OCI-LY7 (cell line): ENCODE data around the gene CCDC93. TPM values are rescaled to one million over a fixed set of nuclear protein-coding genes. Genes with fewer than 3 reads are reported as not detected.

ENCODE experiments used
- BruUV-seq: library from RNA; stranded (reverse); fragments of 400-500 nt; replicated peaks from 2 replicates; lab custom pipeline; 2021; lab: Mats Ljungman, UMichigan
- CTCF ChIA-PET: fragments of 300-600 bp; sonication (Branson Sonifier 250); formaldehyde crosslinking; loops from one replicate; lab custom pipeline; 2022; ENCODE audit warnings: antibody characterized with exemption; ENCODE audit not compliant: unreplicated experiment; lab: Charles Lee
- POLR2A ChIA-PET: fragments of 300-600 bp; sonication (Branson Sonifier 250); formaldehyde crosslinking; loops from one replicate; lab custom pipeline; 2022; ENCODE audit warnings: antibody characterized with exemption; lab: Charles Lee
- DNase-seq: peaks from one replicate; pipeline ENCODE4 v3.0.0-alpha.2; 2015; ENCODE audit warnings: low spot score
- H2AFZ ChIP-seq: fragments of 200-600 bp; sonication (generic), shearing (Covaris generic); 2 replicates; pipeline ENCODE4 v1.6.1; 2014; ENCODE audit warnings: mild to moderate bottlenecking, antibody characterized with exemption, low read length, moderate library complexity
- H3K27ac ChIP-seq: fragments of 200-600 bp; sonication (generic); 2 replicates; pipeline ENCODE4 v1.5.1; 2014; ENCODE audit warnings: mixed run types, low read depth, mild to moderate bottlenecking, moderate library complexity, low read length, inconsistent platforms; ENCODE audit not compliant: poor library complexity, severe bottlenecking
- H3K36me3 ChIP-seq: fragments of 200-600 bp; sonication (generic); 2 replicates; pipeline ENCODE4 v1.6.1; 2014; ENCODE audit warnings: mild to moderate bottlenecking, antibody characterized with exemption, low read length, moderate library complexity, mixed read lengths; ENCODE audit not compliant: insufficient read depth
- H3K4me1 ChIP-seq: fragments of 200-600 bp; sonication (generic); 2 replicates; pipeline ENCODE4 v1.5.1; 2014; ENCODE audit warnings: mild to moderate bottlenecking, low read length; ENCODE audit not compliant: insufficient read depth, poor library complexity, severe bottlenecking
- H3K4me2 ChIP-seq: fragments of 200-600 bp; sonication (generic); 2 replicates; pipeline ENCODE4 v1.6.1; 2014; ENCODE audit warnings: mild to moderate bottlenecking, low read length
- H3K4me3 ChIP-seq: fragments of 200-600 bp; sonication (generic); 2 replicates; pipeline ENCODE4 v1.5.1; 2014; ENCODE audit warnings: mild to moderate bottlenecking, low read depth, low read length; ENCODE audit not compliant: poor library complexity, severe bottlenecking
- H3K79me2 ChIP-seq: fragments of 200-600 bp; sonication (generic); 2 replicates; pipeline ENCODE4 v1.6.1; 2016; ENCODE audit warnings: low read depth, mild to moderate bottlenecking, low read length, moderate library complexity, mixed read lengths; ENCODE audit not compliant: insufficient read depth
- H3K9me2 ChIP-seq: fragments of 200-600 bp; sonication (generic); 2 replicates; pipeline ENCODE4 v1.6.1; 2016; ENCODE audit warnings: mild to moderate bottlenecking, low read length, mixed read lengths; ENCODE audit not compliant: insufficient read depth
- H3K9me3 ChIP-seq: fragments of 200-600 bp; sonication (generic); 2 replicates; pipeline ENCODE4 v1.6.1; 2014; ENCODE audit warnings: mild to moderate bottlenecking, mixed run types, low read length, mixed read lengths
- H4K20me1 ChIP-seq: fragments of 200-600 bp; sonication (generic); 2 replicates; pipeline ENCODE4 v1.6.1; 2014; ENCODE audit warnings: mild to moderate bottlenecking, antibody characterized with exemption, low read length, moderate library complexity, mixed read lengths; ENCODE audit not compliant: insufficient read depth
- CTCF ChIP-seq: fragments of 200-600 bp; sonication (generic); conservative IDR thresholded peaks from 2 replicates; pipeline ENCODE4 v1.5.1; 2014; ENCODE audit warnings: mild to moderate bottlenecking, antibody characterized with exemption, low read length, moderate library complexity, mixed read lengths
- EZH2phosphoT487 ChIP-seq: fragments of 200-600 bp; sonication (generic); IDR thresholded peaks from 2 replicates; pipeline ENCODE4 v1.6.1; 2018; ENCODE audit warnings: low read depth, borderline replicate concordance, mild to moderate bottlenecking, mixed run types, antibody characterized with exemption, low read length, moderate library complexity, mixed read lengths
- intact Hi-C: fragments of 100-400 bp; cut with micrococcal nuclease; formaldehyde crosslinking; loops from one replicate; pipeline ENCODE4 v1.10.0; 2022; ENCODE audit not compliant: unreplicated experiment
- total RNA-seq, 2 experiments: library from RNA; depleted of rRNA in 1 of 2; stranded (reverse); fragments of >200 nt in 1 of 2; shearing (Covaris generic) in 1 of 2; gene quantifications; 2 replicates each; pipeline ENCODE4 v1.2.3, GENCODE V29; 2014 to 2022

The CCDC93 gene
- total RNA-seq, 2 experiments from 2014 or later = 25.6 to 53.8 TPM

GRCh38 chr2:117987121-117987520, 26.7 kb downstream of the CCDC93 start:
- H3K4me3 ChIP-seq = no peak overlapping the region
- BruUV-seq = no TSS peak
- no peak overlapping the region for H3K27ac ChIP-seq
- no peaks in the 10 kb centered on the region for H3K79me2 ChIP-seq
- no peaks in the 10 kb centered on the region for H4K20me1 ChIP-seq
- CTCF ChIA-PET = interaction anchor here (1.1 kb wide), 1 partner anchor 9 kb away, joined by 4 read pairs; no protein-coding TSS in a partner anchor
- POLR2A ChIA-PET = interaction anchor here (0.5 to 0.8 kb wide), 2 partner anchors 147 to 148 kb away, joined by 3 read pairs; no protein-coding TSS in a partner anchor
- no peak overlapping the region for H3K4me2 ChIP-seq
- no peak for TF ChIP-seq CTCF
- no peak for TF ChIP-seq EZH2phosphoT487
- H2AFZ ChIP-seq = no peak overlapping the region
- H3K9me3 ChIP-seq = 0 out of 2 replicates have a peak, but pooled peaks cover 6% of the 10 kb centered on the region
- H3K4me1 ChIP-seq = no peaks in the 10 kb centered on the region
- H3K36me3 ChIP-seq = peaks cover 76% of the 10 kb centered on the region
- no peaks in the 10 kb centered on the region for H3K9me2 ChIP-seq
- intact Hi-C loops = loop anchor here (5.0 kb wide), 1 partner anchor 150 kb away; no protein-coding TSS in a partner anchor
- no peak for DNase-seq

- no peaks in the 10 kb centered on the region for H4K20me1 ChIP-seq
- TF ChIP-seq EZH2phosphoT487 (no peak), CTCF (0 out of 2 replicates have a peak, but pooled peaks have one; percentile 18)
- POLR2A ChIA-PET = interaction anchor here (1.1 to 1.7 kb wide), 4 partner anchors 11 to 67 kb away, joined by 3 to 7 read pairs (median 3); no protein-coding TSS in a partner anchor
- H3K36me3 ChIP-seq = peaks cover 74% of the 10 kb centered on the region
- H3K9me2 ChIP-seq = no peaks in the 10 kb centered on the region
- H3K4me3 ChIP-seq = no peak overlapping the region
- no peak overlapping the region for H2AFZ ChIP-seq
- no peak overlapping the region for H3K4me2 ChIP-seq
- DNase-seq = no peak
- CTCF ChIA-PET = interaction anchor here (1.2 kb wide), 1 partner anchor 18 kb away, joined by 3 read pairs; no protein-coding TSS in a partner anchor
- 0 out of 2 replicates have a peak, but pooled peaks cover 4% of the 10 kb centered on the region for H3K9me3 ChIP-seq
- H3K79me2 ChIP-seq = no peaks in the 10 kb centered on the region
- H3K4me1 ChIP-seq = no peaks in the 10 kb centered on the region
- no peak overlapping the region for H3K27ac ChIP-seq
- BruUV-seq = no TSS peak
- intact Hi-C loops = loop anchor here (5.0 kb wide), 1 partner anchor 148 kb away; no protein-coding TSS in a partner anchor
Measured at GRCh38 chr2:117985092-117985491, 28.8 kb downstream of the CCDC93 start.

GRCh38 chr2:117984208-117984607, 29.7 kb downstream of the CCDC93 start:
- Histone ChIP-seq H3K4me3 (no peak overlapping the region), H3K9me3 (no peaks in the 10 kb centered on the region), H3K27ac (no peak overlapping the region), H4K20me1 (no peaks in the 10 kb centered on the region), H3K79me2 (no peaks in the 10 kb centered on the region), H3K4me1 (no peaks in the 10 kb centered on the region), H2AFZ (no peak overlapping the region), H3K9me2 (no peaks in the 10 kb centered on the region), H3K4me2 (no peak overlapping the region), H3K36me3 (peaks cover 71% of the 10 kb centered on the region)
- CTCF ChIA-PET = interaction anchor here (1.2 kb wide), 1 partner anchor 19 kb away, joined by 3 read pairs; no protein-coding TSS in a partner anchor
- no peak for DNase-seq
- intact Hi-C loops = no loop called here
- POLR2A ChIA-PET = interaction anchor here (0.8 to 1.7 kb wide), 3 partner anchors 12 to 39 kb away, joined by 3 to 4 read pairs (median 3); no protein-coding TSS in a partner anchor
- BruUV-seq = no TSS peak
- TF ChIP-seq EZH2phosphoT487 (no peak), CTCF (no peak)
